ENCODE measurements around the gene TTLL5.
A peak's percentile ranks its signal among the peaks of the same experiment; 100 is the strongest.

TTLL5 gene

GRCh38 chr14:75702616-75703261, 41.7 kb downstream of the TTLL5 start:
- Histone ChIP-seq H3K27ac (ENCODE audit: low read depth, low read length) (peak overlapping the region; percentile 12), H3K4me3 (ENCODE audit: low read depth in 1 of 2, low read length in 2 of 2) (no peak overlapping the region), H3K4me1 (ENCODE audit: insufficient read depth, low read length) (peaks cover 18% of the 10 kb centered on the region), H3K9me3 (ENCODE audit: low read length) (no peaks in the 10 kb centered on the region), H3K36me3 (ENCODE audit: insufficient read depth, low read length) (peaks cover 4% of the 10 kb centered on the region), H3K9ac (ENCODE audit: low read length) (no peak overlapping the region), H3K27me3 (ENCODE audit: control insufficient read depth in 1 of 2, insufficient read depth in 2 of 2, low read length in 2 of 2) (no peaks in the 10 kb centered on the region)

GRCh38 chr14:75703467-75703866, 42.4 kb downstream of the TTLL5 start:
- Histone ChIP-seq H3K27ac (ENCODE audit: low read depth, low read length) (peak overlapping the region; percentile 12), H3K36me3 (ENCODE audit: insufficient read depth, low read length) (peaks cover 4% of the 10 kb centered on the region), H3K4me1 (ENCODE audit: insufficient read depth, low read length) (peaks cover 18% of the 10 kb centered on the region), H3K4me3 (ENCODE audit: low read depth in 1 of 2, low read length in 2 of 2) (no peak overlapping the region), H3K9me3 (ENCODE audit: low read length) (no peaks in the 10 kb centered on the region), H3K27me3 (ENCODE audit: control insufficient read depth in 1 of 2, insufficient read depth in 2 of 2, low read length in 2 of 2) (no peaks in the 10 kb centered on the region), H3K9ac (ENCODE audit: low read length) (no peak overlapping the region)

- Histone ChIP-seq H3K36me3 (ENCODE audit: insufficient read depth, low read length) (no peaks in the 10 kb centered on the region), H3K4me3 (ENCODE audit: low read depth in 1 of 2, low read length in 2 of 2) (no peak overlapping the region)
These were observed 44.0 kb downstream of the TTLL5 start for GRCh38 chr14:75705014-75705413.

GRCh38 chr14:75709207-75709812, 48.3 kb downstream of the TTLL5 start:
- no peak overlapping the region for H3K4me3 ChIP-seq (ENCODE audit: low read depth in 1 of 2, low read length in 2 of 2)
- no peaks in the 10 kb centered on the region for H3K9me3 ChIP-seq (ENCODE audit: low read length)
- H3K9ac ChIP-seq (ENCODE audit: low read length): no peak overlapping the region
- H3K27me3 ChIP-seq (ENCODE audit: control insufficient read depth in 1 of 2, insufficient read depth in 2 of 2, low read length in 2 of 2): no peaks in the 10 kb centered on the region
- H3K27ac ChIP-seq (ENCODE audit: low read depth, low read length): no peak overlapping the region
- H3K36me3 ChIP-seq (ENCODE audit: insufficient read depth, low read length): no peaks in the 10 kb centered on the region
- peaks cover 16% of the 10 kb centered on the region for H3K4me1 ChIP-seq (ENCODE audit: insufficient read depth, low read length)

More at GRCh38 chr14:75705014-75705413, 44.0 kb downstream of the TTLL5 start:
- Histone ChIP-seq H3K9me3 (ENCODE audit: low read length) (no peaks in the 10 kb centered on the region), H3K4me1 (ENCODE audit: insufficient read depth, low read length) (peaks cover 18% of the 10 kb centered on the region), H3K27me3 (ENCODE audit: control insufficient read depth in 1 of 2, insufficient read depth in 2 of 2, low read length in 2 of 2) (no peaks in the 10 kb centered on the region), H3K27ac (ENCODE audit: low read depth, low read length) (no peak overlapping the region), H3K9ac (ENCODE audit: low read length) (no peak overlapping the region)

GRCh38 chr14:75711105-75711795, 50.2 kb downstream of the TTLL5 start:
- peaks cover 24% of the 10 kb centered on the region for H3K4me1 ChIP-seq (ENCODE audit: insufficient read depth, low read length)
- H3K27ac ChIP-seq (ENCODE audit: low read depth, low read length): peak overlapping the region; percentile 80
- H3K4me3 ChIP-seq (ENCODE audit: low read depth in 1 of 2, low read length in 2 of 2): peak overlapping the region in 1 of 2 donors; percentile 8
- H3K9ac ChIP-seq (ENCODE audit: low read length): no peak overlapping the region
- no peaks in the 10 kb centered on the region for H3K27me3 ChIP-seq (ENCODE audit: control insufficient read depth in 1 of 2, insufficient read depth in 2 of 2, low read length in 2 of 2)
- H3K36me3 ChIP-seq (ENCODE audit: insufficient read depth, low read length): no peaks in the 10 kb centered on the region
- no peaks in the 10 kb centered on the region for H3K9me3 ChIP-seq (ENCODE audit: low read length)

- Histone ChIP-seq H3K36me3 (ENCODE audit: insufficient read depth, low read length) (no peaks in the 10 kb centered on the region), H3K4me3 (ENCODE audit: low read depth in 1 of 2, low read length in 2 of 2) (peak overlapping the region in 1 of 2 donors; percentile 8), H3K27ac (ENCODE audit: low read depth, low read length) (peak overlapping the region; percentile 80), H3K9ac (ENCODE audit: low read length) (no peak overlapping the region), H3K4me1 (ENCODE audit: insufficient read depth, low read length) (peaks cover 24% of the 10 kb centered on the region), H3K27me3 (ENCODE audit: control insufficient read depth in 1 of 2, insufficient read depth in 2 of 2, low read length in 2 of 2) (no peaks in the 10 kb centered on the region), H3K9me3 (ENCODE audit: low read length) (no peaks in the 10 kb centered on the region)
These were observed 50.8 kb downstream of the TTLL5 start for GRCh38 chr14:75711796-75712211.

GRCh38 chr14:75714991-75715390, 53.9 kb downstream of the TTLL5 start:
- no peak overlapping the region for H3K27ac ChIP-seq (ENCODE audit: low read depth, low read length)
- no peak overlapping the region for H3K9ac ChIP-seq (ENCODE audit: low read length)
- H3K36me3 ChIP-seq (ENCODE audit: insufficient read depth, low read length): peaks cover 6% of the 10 kb centered on the region
- H3K4me3 ChIP-seq (ENCODE audit: low read depth in 1 of 2, low read length in 2 of 2): no peak overlapping the region
- H3K9me3 ChIP-seq (ENCODE audit: low read length): no peaks in the 10 kb centered on the region
- peaks cover 39% of the 10 kb centered on the region for H3K4me1 ChIP-seq (ENCODE audit: insufficient read depth, low read length)
- no peaks in the 10 kb centered on the region for H3K27me3 ChIP-seq (ENCODE audit: control insufficient read depth in 1 of 2, insufficient read depth in 2 of 2, low read length in 2 of 2)

- no peaks in the 10 kb centered on the region for H3K27me3 ChIP-seq (ENCODE audit: control insufficient read depth in 1 of 2, insufficient read depth in 2 of 2, low read length in 2 of 2)
- H3K4me3 ChIP-seq (ENCODE audit: low read depth in 1 of 2, low read length in 2 of 2): no peak overlapping the region
- peaks cover 6% of the 10 kb centered on the region for H3K36me3 ChIP-seq (ENCODE audit: insufficient read depth, low read length)
- no peak overlapping the region for H3K9ac ChIP-seq (ENCODE audit: low read length)
- peaks cover 48% of the 10 kb centered on the region for H3K4me1 ChIP-seq (ENCODE audit: insufficient read depth, low read length)
- no peak overlapping the region for H3K27ac ChIP-seq (ENCODE audit: low read depth, low read length)
- no peaks in the 10 kb centered on the region for H3K9me3 ChIP-seq (ENCODE audit: low read length)
These were observed 55.1 kb downstream of the TTLL5 start for GRCh38 chr14:75715926-75716780.

- peaks cover 36% of the 10 kb centered on the region for H3K4me1 ChIP-seq (ENCODE audit: insufficient read depth, low read length)
- H3K9me3 ChIP-seq (ENCODE audit: low read length): no peaks in the 10 kb centered on the region
- no peak overlapping the region for H3K4me3 ChIP-seq (ENCODE audit: low read depth in 1 of 2, low read length in 2 of 2)
- H3K27me3 ChIP-seq (ENCODE audit: control insufficient read depth in 1 of 2, insufficient read depth in 2 of 2, low read length in 2 of 2): no peaks in the 10 kb centered on the region
- no peak overlapping the region for H3K27ac ChIP-seq (ENCODE audit: low read depth, low read length)
- H3K9ac ChIP-seq (ENCODE audit: low read length): no peak overlapping the region
- H3K36me3 ChIP-seq (ENCODE audit: insufficient read depth, low read length): peaks cover 6% of the 10 kb centered on the region
These were observed 56.7 kb downstream of the TTLL5 start for GRCh38 chr14:75717729-75718128.

GRCh38 chr14:75718199-75718598, 57.2 kb downstream of the TTLL5 start:
- Histone ChIP-seq H3K4me3 (ENCODE audit: low read depth in 1 of 2, low read length in 2 of 2) (no peak overlapping the region), H3K27ac (ENCODE audit: low read depth, low read length) (no peak overlapping the region), H3K36me3 (ENCODE audit: insufficient read depth, low read length) (peaks cover 6% of the 10 kb centered on the region), H3K9me3 (ENCODE audit: low read length) (no peaks in the 10 kb centered on the region), H3K27me3 (ENCODE audit: control insufficient read depth in 1 of 2, insufficient read depth in 2 of 2, low read length in 2 of 2) (no peaks in the 10 kb centered on the region), H3K9ac (ENCODE audit: low read length) (no peak overlapping the region), H3K4me1 (ENCODE audit: insufficient read depth, low read length) (peaks cover 35% of the 10 kb centered on the region)

- H3K4me1 ChIP-seq (ENCODE audit: insufficient read depth, low read length): peaks cover 40% of the 10 kb centered on the region
- peaks cover 6% of the 10 kb centered on the region for H3K36me3 ChIP-seq (ENCODE audit: insufficient read depth, low read length)
- peak overlapping the region; percentile 88 for H3K27ac ChIP-seq (ENCODE audit: low read depth, low read length)
- no peaks in the 10 kb centered on the region for H3K27me3 ChIP-seq (ENCODE audit: control insufficient read depth in 1 of 2, insufficient read depth in 2 of 2, low read length in 2 of 2)
- H3K4me3 ChIP-seq (ENCODE audit: low read depth in 1 of 2, low read length in 2 of 2): no peak overlapping the region
- H3K9me3 ChIP-seq (ENCODE audit: low read length): no peaks in the 10 kb centered on the region
- no peak overlapping the region for H3K9ac ChIP-seq (ENCODE audit: low read length)
These were observed 59.1 kb downstream of the TTLL5 start for GRCh38 chr14:75720116-75720515.
